ENCODE measurements around the gene OXER1.

- TF ChIP-seq EZH2 (IDR thresholded peaks at IDR 0.05; ENCODE audit: low read length) (no peak), CTCF (optimal IDR thresholded peaks at IDR 0.05 in 1 of 3, IDR thresholded peaks at IDR 0.05 in 1 of 3, conservative IDR thresholded peaks at IDR 0.05 in 1 of 3; ENCODE audit: extremely low read depth in 1 of 3, insufficient read depth in 2 of 3, low read length in 3 of 3) (peak in 1 of 3 experiments; percentile 14)
Measured at GRCh38 chr2:42809819-42810120, 45.8 kb upstream of the OXER1 start.
